ENCODE data around the gene PLA2G2C. TPM values are rescaled to one million over a fixed set of nuclear protein-coding genes. Genes with fewer than 3 reads are reported as not detected.

Gene PLA2G2C
- polyA plus RNA-seq, 10 donors = 0.04 to 0.07 (median 0.05) TPM; not detected in 7

DNA sequence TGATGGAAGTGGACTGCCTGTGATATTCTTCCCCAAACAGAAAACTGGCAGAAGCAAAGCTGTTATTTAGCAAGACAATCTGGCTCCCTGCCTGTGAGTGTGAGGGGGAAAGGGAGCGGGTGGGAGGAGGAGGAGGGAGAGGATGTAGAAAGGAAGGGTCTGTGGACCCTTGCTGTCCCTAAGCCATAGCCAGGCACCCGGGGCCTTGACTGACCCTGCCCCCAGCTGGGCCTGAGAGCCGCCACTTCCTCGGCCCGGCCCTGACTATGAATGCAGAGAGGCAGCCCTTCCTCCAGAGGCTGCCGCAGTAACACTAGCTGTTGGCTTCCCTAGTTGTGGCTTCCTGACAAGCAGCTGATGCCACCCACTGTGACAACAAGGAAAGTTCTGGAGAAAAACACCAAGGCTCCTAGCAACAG lies 33.3 kb downstream of the PLA2G2C start:
- DNase-seq = peak in 2 of 3 donors; percentile 30 to 59

DNA sequence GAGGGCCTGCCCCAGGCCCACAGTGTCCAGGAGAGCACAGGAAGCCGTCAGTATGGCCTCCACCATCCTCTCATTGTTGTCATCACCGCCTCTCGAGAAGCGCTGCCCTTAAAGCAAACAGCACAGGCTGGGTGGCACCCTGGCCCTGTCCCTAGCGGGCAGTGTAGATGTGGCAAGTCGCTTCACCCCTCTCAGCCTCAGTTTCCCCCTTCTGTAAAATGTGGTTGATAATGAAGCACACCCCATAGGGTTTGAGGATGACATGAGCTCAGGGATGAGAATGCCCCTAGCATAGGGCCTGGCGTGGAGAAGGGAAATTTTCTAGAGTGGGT lies 33.8 kb downstream of the PLA2G2C start:
- DNase-seq = no peak

DNA sequence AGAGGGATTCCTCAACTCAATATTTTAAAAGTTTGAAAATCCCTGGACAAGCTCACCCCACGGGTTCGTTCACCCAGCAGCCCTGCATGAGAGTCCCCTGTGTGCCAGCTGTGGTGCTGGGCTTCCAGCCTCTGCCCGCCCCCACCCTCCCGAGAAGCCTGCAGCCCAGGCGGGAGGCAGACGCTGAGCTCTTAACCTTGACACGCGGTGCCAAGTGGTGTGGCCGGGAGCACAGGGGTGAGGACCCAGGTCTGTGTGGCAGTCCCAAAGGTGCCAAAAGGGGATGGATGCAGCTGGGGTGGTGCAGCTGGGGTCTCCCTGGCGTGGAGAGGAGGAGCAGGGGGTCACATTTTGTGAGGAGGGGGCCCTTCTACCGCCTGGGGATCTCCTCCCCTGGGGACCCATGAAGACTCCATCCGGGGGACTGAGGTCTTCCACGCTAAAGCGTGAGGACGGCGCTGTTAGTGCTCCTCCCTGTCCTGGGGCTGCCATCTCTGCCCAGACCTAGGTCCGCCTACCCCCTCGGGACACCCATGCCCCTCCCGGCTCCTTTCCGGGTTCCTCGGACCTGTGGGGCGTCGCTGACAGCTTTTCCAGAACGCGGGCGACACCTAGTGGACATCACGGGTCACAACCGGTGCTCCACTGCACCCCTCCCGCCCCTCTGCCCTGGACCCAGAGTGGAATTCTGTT lies 34.3 kb downstream of the PLA2G2C start:
- peak; percentile 59 to 86 (median 78) for DNase-seq

DNA sequence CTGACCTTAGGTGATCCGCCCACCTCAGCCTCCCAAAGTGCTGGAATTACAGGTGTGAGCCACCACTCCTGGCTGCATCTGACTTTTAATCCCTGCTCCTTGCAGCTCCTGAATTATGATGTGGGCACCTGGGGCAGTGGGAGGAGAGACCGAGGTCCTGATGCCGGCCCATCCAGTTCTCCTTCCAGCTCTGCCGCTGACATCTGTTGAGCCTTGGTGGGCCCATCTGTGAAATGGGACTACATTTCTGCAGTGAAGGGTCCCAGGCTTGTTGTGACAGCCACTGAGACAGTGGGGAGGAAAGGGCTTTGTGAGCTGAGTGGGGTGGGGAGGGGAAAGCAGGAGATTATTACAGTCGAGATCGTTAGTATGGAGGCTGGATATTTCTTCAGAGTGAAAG lies 35.3 kb downstream of the PLA2G2C start:
- DNase-seq = no peak

DNA sequence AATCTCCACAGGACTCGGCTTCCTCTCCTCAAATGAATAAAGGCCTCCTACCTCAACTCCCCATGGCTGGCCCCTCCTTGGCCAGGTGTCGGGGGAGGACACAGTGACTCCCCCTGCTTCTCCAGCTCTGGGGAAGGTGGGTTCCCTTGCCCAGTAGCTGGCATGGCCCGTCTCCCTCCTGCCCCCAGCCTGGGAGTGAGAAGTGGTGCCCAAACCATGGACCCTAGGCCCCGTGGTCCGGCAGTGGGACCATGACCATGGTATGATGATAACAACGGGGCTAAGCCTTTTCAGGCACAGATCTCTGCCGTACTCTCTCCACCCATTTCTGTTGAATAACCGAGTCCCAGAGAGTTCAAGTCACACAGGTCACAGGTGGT lies 36.0 kb downstream of the PLA2G2C start:
- DNase-seq = no peak

DNA sequence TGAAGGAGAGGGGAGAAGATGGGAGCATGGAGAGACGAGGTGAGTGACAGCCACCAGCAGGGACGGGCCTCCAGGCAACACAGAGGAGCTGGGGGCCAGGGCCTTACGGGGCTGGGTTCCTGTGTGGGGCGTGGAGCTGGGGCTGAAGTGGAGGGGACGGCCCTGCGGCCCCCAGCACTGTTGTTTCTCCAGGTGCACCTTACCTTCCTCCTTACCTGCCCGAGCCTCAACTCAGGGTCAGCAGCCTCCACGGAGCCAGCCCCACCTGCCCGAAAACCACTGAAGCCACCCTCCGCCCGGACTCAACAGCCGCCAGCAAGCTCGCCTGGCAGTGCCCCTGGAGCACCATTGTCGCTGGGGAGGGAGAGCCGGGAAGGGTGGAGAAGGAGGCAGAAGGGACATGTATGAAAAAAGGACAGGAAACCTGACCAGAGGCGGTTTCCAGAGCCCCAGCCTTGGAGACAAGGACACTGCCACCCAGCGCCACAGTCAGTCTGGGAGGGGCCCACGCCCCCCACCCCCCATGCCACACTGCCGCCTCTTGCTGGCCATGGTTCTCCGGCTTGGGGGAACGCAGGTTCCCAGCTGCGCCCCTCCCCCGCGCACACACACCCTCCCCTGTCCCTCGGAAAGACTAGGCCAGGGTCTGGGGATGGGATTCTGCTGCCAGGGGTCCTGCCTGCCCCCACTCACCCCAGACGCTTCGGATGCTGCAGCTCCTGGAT lies 36.6 kb downstream of the PLA2G2C start:
- no peak for DNase-seq

DNA sequence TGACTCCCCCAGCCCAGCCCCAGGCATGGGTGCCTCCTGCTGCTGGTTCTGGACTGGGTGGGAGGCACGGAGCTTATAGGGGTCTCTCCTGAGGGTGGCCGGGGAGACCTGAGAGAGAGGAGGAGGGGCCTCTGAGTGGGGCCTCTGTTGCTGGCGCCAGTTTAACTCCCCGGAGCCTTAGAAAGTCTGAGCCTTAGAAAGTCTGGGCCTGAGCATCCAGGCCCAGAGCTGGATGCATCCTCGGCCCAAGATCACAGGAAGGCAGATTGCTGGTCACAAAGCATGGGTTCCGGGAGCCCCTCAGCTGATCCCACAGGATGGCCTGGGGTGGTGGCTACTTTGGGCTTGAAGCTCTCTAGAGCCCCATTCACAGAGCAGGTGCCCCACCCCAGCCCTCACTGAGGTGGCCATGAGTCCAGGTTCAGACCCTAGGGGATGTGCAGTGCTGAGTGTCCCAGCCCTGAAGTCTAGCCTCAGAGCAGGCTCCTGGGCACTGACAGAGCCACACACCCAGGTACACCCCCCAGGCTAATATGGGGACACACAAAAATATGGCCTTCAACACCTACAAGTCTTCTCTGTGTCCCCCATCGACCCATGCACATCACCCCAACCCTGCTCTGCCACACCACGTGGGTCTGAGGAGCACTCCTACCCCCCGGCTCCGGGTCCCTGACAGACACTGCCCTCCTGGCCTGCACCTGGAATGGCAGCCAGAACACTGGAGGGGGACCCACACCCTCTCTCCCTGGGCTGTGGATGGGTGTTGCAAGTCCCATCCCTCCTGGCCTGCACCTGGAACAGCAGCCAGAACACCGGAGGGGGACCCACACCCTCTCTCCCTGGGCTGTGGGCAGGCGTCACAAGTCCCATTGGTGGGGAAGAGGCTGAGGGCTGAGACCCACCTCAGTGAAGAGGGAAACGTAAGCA lies 37.5 kb downstream of the PLA2G2C start:
- no peak for DNase-seq

DNA sequence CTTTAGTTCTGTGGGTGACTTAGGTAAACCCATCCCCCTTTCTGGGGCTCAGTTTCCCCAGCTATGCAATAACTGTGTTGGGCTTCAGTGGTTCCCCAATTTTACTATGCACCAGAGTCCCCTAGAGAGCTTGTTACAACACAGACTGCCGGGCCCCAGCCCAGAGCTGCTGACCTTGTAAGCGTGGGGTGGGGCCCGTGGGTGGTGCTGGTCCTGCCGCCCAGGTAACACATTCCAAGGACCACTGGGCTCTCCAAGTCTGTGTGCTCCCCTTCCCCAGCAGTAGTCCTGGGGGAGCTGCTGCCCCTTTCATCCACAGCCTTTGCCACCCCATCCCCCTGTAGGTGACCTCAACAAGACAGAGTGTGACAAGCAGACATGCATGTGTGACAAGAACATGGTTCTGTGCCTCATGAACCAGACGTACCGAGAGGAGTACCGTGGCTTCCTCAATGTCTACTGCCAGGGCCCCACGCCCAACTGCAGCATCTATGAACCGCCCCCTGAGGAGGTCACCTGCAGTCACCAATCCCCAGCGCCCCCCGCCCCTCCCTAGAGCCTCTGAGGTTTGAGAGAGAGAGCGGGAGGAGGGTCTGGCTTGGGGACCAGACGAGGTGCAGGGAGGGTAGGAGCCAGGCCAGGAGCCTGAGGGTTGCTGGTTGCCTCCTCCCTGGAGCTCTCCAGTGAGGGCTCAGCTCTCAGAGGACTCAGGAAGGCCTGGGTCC lies 38.3 kb downstream of the PLA2G2C start:
- no peak for DNase-seq

DNA sequence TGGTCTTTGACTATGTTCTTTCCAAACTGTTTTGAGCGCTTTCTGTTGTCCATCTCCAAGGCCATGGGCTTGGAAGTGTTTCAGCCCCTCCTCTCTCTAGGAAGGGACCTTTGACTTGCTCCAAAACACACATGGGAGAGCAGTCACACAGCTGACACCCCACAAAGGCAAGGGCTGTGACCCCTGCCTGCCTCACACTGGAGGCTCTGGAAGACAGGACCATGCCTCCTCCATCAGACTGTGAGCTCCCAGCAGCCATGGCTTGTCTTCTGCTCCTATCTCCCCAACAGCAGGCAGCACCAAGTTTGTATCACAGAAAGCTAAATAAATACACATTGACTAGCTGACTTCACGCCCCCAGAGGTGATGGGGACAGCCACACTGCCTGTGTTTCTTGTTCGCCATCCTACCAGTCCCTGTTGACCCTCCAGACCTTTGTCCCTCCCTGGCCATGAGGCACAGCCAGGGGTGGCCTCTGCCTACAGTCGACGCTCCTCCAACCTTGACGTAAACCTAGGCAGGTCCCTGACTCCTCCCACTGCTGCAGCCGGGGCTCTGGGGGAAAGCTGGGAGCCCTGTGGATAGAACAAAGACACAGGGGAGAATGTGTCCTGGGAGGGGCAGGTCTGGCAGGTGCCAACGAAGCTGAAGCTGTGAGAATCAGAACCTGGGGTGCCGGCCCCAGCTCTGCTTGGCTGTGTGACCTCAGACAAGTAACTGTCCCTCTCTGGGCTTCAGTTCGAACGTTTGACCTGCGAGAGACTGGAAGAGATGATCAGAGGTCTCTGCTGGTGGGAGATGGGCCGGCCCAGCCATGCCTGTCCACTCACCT lies 42.4 kb downstream of the PLA2G2C start:
- DNase-seq = no peak

DNA sequence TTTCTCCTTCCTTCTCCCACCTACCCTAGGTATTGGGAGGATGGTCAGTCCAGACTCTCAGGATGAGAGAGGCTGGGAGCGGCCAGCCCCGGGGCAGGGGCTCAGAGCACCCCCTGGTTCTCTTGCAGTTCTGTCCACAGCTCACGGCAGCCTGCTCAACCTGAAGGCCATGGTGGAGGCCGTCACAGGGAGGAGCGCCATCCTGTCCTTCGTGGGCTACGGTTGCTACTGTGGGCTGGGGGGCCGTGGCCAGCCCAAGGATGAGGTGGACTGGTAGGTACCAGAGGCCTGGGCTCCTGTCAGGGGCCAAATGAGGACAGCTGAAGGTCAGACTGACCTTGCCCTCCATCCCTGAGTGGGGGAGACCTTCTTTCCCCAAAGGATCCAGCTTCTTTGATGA lies 43.0 kb downstream of the PLA2G2C start:
- DNase-seq = no peak

DNA sequence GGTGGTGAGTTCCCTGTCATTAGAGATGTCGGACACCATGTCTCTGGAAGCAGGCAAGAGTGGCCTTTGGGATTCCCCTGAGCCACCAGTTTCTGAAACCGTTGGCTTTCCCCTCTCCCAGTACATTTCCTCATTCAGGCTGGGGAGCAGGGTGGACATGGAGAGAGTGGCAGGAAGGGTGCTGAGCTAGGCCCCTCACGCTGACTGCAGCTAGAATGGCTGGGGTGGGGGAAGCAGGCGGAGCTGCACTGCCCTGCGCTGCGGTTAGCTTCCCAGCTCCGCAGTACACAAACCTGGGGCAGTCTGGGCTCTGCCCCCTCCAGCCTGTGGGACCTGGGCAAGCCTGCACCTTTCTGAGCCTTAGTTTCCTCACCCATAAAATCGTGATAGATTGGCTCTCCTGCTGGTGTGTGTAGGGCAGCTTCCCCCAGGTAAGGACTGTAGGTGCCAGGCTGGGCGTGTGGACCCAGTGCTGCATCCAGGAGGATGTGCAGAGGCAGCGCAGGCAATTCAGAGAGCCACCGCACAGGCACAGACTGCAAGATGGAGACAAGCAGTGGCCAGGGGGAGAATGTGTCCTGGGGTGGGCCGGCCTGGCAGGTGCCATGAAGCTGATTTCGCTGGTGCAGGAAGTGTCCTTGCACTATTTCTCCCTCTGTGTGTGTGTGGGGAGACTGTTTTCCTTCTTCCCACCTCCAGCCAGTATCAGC lies 44.2 kb downstream of the PLA2G2C start:
- no peak for DNase-seq

DNA sequence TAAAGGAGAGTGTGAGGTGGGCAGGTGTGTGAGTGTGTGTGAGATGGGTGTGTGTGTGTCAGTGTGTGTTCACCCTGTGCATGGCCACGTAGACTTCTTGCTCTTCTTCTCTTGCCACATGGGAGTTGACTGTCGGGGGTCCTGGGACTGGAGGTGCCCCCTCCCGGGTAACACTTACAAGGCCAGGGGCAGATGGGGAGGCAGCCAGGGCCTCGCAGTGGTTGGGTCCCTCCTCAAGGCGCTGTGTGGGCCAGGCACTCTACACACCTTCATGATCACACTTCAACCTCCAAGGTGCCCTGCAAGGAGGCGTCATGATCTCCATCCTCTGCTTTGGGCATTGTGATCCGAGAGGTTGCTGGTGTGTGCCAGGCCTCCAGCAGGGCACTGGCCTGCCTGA lies 44.9 kb downstream of the PLA2G2C start:
- DNase-seq = no peak

DNA sequence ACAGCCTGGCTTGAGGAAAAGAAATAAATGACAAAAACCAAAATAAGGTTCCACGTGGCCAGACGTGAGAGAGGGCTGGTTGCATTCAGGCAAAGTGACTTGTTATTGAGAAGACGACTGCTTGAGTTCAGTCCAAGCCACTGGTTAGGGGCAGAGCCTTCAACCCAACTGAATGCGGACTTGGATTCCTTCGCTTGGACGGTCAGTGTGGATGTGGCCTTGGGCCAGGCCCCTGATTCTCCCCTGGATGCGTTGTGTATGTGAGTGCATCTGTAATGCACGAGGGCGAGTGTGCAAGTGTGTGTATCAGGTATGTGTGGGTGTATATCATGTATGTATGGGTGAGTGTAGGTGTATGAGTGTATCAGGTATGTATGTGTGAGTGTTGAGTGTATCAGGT lies 45.3 kb downstream of the PLA2G2C start:
- no peak for DNase-seq

DNA sequence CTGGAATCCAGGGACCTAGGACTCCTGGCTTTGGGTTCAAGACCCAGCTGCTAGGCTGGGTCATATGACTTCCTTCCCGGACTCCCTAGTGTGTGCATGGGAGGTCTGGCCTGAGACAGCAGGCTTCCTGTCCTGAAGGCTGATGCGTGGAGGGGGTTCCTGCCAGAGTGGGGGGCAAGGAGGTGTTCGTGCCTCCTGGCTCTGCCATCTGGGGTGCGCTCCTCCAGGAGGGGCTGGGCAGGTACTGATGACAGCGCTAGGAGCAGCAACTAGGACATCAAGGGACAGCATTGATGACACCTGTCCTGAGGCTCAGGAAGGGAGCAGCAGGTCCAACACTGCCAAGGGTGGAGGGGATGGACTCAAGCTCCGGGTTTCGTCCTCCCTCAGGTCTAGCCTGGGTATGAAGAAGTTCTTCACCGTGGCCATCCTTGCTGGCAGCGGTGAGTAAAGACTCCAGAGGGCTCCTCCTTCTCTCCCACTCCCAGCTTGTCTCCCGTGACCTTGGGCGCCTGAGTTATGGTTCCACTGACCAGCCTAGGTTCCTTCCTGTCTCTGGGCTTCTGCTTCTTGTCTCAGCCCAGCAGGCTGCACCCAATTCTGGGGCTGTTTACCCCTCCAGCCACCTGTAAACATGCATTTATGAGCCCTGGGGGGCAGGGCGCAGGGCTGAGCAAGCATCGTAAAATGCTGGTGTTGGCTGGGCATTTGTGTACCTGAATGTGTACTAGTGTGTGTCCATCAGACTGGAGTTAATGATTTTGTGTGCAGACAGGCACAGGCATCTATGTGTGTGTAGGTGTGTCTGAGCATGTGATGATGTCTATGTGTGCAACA lies 46.3 kb downstream of the PLA2G2C start:
- DNase-seq = no peak

DNA sequence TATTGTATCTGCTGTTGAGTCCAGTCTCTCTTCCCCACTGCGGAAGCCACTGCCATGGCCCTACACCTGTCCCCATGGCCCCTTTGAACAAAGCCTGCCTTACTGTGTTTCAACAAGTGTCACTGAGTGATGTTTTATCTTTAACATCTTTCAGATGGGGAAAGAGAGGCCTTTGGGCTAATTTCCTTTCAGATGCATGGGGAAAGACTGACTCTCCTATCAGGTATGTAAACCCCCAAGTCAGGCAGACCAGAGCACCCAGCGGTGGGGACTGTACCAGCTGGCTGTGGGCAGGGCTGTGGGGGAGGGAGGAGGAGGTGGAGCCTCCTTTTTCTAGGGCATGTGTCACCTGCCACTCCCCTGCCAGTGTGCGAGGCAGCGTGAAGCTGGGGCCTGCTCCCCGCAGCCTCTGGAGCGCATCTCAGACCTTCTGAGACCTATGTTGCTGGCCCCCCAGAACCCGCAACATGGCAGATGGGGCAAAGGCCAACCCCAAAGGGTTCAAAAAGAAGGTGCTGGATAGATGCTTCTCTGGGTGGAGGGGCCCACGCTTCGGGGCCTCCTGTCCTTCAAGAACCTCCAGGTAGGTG lies 47.3 kb downstream of the PLA2G2C start, which contains the start of gene PLA2G2F:
Gene PLA2G2F, plus strand, starts transcription at position 363 of the 590 bp plus-strand sequence. Its CDS starts 105 bp downstream, at position 468.
- DNase-seq = no peak

DNA sequence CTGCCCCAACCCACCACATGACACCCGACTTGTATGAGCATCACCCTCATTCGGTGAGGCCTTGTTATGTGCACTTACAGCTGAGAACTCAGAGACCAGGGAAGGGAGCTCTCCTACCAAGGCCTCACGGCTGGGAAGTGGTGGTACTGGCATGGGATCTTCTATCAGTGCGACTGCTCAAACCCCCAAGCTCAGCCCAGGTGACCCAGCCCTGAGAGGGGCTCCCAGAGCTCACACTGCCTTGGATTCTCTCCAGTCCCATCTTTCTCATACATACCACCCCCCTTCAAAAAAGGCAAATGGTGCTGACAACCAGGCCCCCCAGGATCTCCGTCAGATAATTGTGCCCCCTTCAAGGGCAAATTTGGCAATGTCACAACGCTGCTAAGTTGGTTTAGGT lies 48.0 kb downstream of the PLA2G2C start:
- no peak for DNase-seq

DNA sequence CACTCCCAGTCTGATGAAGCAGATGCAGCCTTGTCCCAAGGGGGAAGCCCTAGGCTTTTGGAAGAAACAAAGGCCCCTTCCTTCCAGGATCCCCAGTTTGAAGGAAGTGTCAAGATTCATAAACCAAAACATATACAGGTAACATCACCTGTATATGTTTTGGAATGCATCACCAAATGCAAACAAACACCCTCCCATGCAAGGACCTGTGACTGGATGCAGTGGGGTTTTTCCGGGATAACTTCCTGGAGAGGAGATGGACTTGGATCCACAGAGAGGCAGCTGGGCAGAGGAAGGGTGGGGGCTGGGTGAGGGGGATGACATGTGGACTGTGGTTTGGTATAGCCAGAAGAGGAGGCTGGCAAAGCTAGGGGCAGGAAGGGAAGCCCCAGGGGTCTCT lies 48.7 kb downstream of the PLA2G2C start:
- DNase-seq = no peak

DNA sequence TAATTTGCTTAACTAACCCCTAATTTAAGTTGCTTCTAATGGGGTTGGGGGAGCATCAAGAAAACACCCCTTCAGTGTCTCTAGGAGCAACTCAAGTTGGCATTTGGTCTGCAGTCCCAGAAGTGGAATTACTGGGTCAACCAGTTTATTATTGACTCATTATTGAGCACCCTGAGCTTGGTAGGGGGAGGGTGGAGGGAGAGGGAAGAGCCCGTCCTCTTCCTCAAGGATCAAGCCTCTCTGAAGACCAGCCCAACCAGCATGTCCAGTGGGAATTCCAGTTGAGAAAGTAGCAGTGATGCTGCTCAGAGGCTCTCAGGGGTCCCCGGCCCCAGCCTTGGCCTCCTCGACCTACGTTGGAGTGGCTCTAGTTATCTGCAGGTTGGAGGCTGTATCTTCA lies 49.3 kb downstream of the PLA2G2C start:
- no peak for DNase-seq

DNA sequence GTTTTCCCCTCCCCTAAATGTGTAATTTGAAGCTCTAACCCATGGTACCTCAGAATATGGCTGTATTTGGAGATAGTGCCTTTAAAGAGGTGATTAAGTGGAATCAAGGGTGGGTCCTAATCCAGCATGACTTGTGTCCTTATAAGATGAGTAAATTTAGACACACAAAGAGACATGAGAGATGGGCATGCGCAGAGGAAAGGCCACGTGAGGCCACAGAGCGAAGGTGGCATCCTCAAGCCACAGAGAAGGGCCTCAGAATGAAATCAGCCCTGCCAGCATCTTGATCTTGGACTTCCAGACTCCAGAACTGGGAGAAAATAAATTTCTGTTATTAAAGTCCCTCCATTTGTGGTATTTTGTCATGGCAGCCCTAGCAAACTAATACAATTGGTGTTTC lies 50.1 kb downstream of the PLA2G2C start:
- DNase-seq = no peak

Data from muscle of back (tissue), 11 donors.